Renal pelvis (tissue), 4 donors: ENCODE results near the gene NADK2. TPM values are rescaled to one million over a fixed set of nuclear protein-coding genes. Genes with fewer than 3 reads are reported as not detected.

Experiments
- DNase-seq: peaks from one replicate; pipeline ENCODE4 v3.0.0-alpha.2; 2013
- polyA plus RNA-seq, 3 donors: library from polyadenylated mRNA; unstranded; fragments of 120-200 nt; gene quantifications; one replicate each; pipeline ENCODE4 v1.2.1, GENCODE V29; 2013; ENCODE audit not compliant: insufficient read length in 3 of 3

Gene NADK2
- polyA plus RNA-seq, 3 donors: 41.4 to 59.5 (median 49.6) TPM

DNA sequence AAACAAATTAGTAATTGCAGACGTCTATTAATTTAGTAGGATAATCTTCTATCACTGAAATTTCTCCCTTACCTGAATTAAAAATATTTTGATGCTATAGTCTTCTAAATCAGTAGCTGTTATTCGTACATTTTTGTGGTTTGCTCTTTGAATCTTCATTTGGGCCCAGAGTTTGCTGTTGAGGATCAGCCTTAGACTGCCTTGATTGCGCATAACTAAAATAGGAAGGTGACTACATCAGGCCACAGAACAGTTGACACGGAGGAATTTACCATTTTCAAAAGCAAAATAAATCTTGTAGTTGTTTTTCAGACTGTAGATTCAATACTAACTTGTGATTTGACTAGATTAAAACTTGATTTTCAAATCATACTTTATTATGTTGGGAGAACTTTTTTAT lies 11.8 kb upstream of the NADK2 start:
- no peak for DNase-seq

DNA sequence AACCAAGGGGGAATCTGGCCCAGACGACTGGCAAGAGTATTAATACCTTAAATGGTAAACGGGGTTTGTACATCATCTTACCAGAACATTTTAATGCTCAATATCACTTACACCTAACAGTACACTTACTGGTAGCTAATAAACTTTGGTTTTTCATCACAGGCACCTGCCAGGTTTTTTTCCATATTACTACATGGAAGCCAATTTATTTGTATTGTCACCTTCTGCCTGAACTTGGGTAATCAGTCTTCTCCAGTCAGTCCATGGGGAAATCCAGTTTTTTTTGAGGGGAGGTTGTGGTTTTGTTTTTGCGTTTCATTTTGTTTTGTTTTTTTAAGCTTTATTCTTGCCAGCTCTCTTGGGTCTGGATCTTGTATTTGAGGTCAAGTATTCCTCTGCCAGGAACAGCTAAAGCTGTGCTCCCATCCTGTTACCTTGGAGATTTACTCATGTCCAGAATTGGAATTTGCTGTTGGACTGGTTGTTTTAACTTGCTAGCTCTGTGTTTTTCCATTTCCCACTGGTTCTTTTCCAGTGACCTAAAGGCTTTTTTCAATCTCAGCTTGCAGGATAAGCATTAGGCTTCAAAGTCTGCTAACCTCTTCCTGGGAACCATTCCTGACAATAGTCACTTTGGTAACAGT lies 11.1 kb upstream of the NADK2 start:
- no peak for DNase-seq

DNA sequence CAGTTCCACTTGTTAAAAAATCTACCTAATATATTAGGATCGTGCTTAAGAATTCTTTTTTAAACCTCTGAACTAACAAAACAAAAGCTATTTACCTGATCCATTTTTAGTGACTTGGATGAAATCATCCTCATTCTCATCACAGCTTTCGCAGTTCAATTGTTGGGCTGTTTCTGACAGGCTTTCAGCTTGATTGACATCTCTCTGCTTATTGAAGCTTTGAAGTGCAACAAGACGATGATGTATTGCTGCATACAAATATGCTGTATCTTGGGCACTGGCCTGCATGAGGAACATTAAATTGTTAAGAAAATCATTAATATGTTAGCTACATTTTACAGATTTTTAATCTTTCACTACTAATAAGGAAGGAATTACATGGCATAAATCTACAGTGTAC lies 9.5 kb upstream of the NADK2 start:
- no peak for DNase-seq

DNA sequence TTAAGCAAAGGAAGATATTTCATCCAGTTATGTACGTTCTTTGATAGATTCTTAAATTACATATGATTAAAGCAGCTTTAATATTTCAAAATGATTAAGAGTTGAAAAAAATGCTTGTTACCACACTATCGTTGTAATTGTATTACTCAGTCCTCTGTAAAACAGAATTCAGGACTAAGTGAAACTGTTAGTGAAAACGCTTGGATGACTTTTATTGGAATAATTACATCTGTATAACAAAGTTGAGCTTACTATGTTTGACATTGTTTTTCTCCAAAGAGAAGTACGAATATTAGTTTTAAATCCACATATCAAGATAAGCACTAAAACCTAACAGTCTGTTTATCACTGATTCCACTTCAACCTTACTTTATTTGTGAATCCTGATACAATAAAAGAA lies 8.7 kb upstream of the NADK2 start:
- DNase-seq: no peak

DNA sequence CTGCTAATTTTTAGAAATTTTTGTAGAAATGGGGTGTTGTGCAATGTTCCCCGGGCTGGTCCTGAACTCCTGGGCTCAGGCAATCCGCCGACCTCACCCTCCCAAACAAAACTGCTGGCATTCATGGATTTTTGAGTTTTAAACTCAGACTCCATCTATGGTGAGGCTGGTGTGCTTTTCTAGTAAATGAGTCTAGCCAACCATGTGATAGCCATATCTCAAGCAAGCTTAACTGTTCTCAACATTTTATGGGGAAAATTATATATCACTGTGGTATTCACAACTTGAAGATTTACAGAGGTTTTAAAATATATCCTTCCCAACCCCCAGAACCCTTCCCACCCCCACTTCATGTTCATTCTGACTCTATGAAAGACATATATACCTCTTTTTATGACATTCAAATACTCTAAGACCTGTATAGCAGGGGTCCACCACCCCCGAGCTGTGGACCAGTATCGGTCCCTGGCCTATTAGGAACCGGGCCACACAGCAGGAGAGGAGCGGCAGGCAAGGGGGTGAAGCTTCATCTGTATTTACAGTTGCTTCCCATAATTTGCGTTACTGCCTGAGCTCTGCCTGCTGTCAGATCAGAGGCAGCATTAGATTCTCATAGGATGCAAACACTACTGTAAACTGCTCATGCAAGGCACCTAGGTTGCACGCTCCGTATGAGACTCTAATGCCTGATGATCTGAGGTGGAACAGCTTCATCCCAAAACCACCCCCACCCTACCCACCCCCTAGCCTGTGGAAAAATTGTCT lies 4.5 kb upstream of the NADK2 start:
- no peak for DNase-seq

DNA sequence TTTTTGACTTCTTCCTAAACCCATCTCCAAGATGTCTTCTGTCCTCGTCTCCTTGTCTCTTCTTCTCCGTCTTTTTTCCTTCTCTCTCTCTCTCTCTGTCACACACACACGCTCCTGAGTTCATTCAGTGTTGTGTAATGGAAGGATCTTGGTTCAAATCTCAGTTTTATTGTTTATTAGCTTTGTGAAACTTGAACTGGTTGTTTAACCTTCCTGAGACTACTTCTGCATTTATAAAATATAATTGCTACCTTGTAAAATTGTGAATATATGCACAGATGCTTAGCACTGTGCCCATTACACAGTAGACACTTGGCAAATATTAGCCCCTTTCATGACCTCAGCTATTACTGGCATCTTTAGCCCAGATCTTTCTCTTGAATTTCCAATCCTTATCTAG lies 2.4 kb upstream of the NADK2 start:
- no peak for DNase-seq

DNA sequence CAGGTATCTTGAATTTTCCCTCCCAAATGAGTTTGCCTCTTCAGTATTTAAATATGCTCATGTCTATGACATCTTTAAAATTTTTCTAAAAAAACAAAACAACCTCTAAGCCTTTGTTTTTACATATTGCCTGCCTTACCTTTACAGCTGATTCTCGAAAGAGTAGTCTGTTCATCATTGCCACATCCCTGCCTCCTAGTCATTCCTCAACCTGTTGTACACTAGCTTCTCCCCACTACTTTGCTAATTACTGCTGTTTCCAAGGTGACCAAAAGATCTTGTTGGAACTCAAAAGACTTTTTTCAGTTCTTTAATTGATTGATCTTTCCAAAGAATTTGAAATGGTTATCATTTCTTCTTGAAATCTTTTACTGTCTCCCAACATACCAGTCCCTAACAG lies 1.9 kb upstream of the NADK2 start:
- no peak for DNase-seq

DNA sequence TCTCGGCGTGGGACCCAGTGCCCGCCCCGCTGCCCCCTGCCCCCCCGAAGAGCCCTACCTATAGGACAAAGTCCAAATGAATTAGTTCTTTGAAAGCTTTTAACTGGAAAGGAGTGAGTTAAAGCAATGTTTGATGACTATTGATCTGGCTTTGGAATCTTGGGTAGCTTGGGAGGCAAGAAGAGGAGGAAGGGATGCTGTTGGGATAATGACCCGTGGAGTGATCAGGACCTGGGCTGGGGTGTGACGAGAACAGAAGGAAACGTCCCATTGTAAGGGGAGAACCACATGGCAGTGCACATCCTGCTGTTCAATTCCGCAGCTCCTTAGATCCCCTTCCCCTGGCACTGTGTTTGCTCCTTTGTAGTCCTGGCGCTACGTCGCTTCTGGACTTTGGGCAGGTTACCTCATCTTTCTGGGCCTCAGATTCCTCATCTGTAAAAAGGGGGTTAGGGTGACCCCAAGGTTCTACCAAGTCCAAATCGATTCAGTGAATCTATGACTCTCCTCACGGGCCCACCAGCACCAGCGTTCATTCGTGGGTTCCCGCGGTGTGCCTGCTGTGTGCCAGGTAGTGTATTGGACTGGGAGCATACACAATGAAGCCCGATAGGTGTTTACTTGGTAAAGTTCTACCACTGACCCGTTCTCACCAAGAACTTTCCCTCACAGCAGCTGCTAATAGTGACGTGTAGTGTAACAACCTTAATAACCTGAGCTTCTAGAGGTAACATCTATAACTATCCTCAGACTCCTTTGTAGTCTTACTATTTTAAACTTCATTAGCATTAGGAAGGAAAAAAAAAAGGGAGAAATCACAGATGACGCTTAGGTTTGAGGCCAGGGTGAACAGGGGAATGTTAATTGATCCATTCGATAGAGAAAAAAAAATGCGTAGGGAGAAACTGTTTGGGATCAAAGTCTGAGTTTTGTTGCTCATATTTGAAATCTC lies 1.1 kb upstream of the NADK2 start:
- DNase-seq: peak; percentile 16

DNA sequence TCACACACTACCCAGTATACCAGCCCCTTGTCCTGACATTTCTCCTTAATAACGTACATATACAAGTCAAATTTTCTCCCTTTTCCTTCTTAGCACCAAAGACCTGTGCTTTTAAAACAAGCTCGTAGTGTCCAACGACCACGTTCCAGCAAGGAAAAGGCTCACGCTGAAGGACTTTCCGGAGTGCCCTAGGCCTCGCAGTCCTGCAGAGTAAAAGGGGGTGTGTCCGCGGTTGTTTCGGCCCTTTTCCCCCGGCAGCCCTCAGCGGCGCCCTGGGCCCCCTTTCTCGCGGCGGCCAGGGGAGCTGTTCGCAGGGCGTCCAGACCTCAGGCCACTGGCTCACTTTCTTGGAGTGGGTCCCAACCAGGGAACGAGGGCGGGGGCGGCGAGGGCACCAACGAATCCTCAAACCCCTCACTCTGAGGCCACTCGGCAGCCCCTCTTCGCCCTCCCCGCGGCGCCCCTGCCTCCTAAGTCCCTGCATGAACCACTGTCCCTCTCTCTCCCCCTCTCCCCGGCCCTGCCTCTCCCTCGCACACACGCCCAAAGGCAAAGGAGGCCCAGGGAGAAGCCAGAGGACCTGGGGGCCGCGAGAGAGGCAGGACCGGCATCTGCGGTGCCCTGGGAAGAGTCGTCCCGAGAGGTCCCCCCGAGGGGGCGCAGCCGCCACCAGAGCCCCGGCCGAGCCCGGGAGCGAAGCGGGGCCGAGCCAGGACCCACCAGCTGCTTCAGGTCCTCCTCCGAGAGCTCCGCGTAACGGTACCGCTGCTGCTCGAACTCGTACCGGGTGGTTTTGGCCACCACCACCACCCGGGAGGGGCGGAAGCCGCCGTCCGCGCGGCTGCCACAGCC lies 720 bp downstream of the NADK2 start:
- DNase-seq: peak; percentile 70

DNA sequence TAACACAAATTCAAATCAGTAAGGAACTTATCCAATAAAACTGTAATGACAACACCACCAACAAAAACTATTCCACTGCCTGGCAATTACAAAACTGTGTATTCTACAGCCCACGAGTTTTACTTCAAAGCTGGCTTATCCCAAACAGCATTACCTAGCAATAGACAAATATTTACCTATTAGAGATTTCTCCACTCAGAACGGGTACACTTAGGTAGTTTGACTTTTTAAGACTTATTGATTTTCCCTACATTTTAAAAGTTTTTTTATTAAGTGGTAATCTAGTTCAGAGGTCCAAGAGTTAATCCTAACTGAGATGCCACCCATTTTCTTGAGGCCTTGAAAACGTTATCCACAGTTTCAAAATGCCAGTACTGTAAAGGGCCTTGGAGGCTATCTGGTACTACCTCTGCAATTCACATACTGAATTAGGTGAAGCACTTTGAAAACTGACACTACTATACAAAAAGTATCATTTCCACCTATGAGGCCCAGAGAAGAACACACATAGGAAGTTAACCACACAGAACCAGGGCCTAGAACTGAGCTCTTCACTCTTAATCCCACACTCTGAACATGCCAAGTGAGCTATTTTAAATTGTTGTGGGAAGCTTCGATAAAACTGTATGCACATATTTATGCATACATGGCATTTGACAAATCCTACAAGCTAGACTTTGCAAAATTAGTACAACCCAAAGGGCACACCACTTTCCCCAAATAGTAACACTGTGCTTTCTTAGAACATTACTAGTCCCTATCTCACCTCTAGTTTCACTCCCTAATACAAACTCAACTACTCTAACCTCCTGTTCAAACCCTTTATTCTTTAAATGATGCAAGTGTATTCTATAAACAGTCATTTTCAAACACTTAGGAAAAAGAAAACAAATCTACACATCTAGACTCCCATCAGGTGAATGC lies 2.1 kb downstream of the NADK2 start:
- no peak for DNase-seq

DNA sequence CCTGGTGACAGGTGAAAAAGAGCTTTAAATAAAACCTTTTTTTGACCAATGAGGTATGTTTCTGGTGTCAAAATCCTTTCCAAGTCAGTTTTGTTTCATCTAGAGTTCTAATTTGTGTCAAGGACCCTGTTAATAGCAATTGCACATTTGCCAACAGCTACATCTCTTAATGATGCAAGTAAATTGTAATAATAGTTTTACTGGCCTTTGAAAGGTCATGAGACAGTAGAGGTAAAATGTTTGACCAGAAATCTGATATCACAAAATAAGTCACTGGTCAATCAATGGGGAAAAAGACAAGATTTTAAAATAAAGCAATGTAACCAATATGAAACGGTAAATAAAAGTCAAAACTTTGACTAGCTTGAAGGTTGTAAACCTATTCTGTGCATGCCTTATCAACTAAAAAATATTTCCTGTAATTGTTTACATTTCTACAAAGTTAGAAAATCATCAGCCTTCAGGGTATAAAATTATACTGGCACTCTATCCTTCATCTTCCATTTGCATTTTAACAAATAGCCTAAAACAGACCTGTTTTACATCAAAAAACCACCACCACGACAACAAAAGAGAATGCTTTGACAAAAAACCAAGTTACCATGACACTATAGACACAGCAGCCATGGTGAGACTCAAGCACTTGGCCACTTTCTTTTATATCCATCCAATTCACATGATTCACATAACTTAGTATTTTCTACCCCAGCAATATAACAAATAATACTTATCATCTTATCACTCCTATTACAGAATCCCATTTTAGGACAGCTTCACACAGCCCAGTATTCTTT lies 3.0 kb downstream of the NADK2 start:
- DNase-seq: no peak

DNA sequence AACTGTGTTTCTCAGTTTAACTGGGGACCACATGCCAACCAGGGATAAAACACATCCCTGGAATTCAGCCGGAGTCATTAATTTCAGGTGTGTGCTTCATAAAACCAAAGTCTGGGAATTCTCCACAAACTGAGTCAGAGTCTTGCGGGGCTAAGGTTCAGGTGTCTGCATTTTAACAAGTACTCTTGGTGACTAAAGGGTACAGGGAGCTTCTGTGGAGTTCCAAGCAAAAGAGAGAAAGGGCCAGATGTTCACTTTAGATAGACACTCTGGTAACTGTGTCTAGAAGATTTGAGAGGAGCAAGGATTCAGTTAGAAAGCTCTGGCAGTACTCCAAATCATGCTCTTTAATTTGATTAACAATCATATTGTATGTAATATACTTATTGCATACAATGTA lies 4.0 kb downstream of the NADK2 start:
- no peak for DNase-seq

DNA sequence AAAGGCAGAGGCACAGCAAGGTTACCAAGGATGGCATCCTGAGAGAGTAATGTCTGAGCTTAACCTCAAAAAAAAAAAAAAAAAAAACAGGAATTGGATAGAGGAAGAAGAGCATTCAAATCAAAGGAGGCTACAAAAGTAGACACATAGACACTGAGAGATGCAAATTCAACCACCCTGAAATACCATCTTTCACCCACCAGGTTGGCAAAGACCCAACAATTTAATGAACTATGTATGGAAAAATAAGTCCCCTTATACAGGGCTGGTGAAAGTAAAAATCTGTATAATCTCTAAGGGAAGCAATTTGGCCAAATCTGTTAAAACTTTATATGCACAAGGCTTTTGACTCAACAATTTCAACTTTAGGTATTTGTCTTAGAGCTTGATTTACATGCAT lies 4.9 kb downstream of the NADK2 start:
- DNase-seq: no peak

DNA sequence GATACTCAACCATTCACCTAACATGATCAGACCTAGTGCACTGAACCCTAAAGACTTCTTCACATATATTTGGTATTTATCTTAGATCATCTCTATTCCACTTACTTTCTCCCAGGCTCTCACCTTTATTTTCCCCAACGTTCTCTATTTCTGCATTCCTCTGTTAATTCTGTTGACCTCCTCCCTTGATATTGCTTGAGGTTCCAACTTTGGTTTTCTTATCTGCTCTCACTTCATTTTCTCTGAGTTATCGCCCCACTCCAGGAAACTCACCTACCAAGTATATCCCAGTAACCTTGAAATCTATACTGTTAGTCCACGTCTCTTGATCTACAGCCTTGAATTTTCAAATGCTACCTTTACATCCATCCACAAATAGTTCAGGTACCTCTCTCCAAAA lies 9.2 kb downstream of the NADK2 start:
- no peak for DNase-seq

DNA sequence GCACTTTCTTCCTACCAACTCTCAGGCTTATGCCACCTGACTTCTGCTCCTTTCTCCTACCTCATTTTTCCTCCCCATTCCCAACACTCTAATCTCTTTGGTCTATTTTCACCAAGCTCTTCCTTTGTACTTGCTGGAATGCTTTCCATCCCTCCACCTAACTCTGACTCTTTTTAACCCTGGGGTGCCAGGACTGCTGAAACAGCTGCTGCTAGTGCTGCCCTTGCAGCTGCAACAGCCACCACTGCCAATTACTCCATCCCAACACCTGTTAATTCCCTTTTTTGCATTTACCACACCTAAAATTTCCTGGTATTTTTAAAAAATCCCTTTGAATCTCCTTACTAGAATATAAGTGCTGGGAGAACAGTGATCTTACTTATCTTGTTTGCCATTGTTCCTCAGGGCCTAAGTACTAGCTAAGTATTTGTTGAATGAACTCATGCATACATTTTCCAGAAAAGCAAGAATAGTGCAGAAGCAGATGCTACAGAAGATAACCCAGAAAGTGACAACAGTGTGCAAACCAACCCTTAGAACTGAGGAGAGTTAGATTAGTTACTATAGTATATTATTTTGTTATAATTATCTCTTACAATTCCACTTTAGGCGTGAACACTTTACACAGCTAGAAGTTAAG lies 11.5 kb downstream of the NADK2 start:
- DNase-seq: no peak

DNA sequence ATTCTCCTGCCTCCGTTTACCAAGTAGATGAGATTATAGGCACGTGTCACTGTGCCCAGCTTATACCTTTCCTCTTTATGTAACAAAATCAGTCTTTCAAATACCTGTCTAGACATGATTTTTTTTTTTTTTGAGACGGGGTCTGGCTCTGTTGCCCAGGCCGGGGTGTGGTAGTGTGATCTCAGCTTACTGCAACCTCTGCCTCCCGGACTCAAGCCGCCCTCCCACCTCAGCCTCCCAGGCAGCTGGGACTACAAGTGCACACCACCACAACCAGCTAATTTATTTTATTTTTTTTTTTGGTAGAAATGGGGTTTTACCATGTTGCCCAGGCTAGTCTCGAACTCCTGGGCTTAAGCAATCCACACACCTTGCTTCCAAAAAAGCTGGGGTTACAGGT lies 13.2 kb downstream of the NADK2 start:
- DNase-seq: no peak

DNA sequence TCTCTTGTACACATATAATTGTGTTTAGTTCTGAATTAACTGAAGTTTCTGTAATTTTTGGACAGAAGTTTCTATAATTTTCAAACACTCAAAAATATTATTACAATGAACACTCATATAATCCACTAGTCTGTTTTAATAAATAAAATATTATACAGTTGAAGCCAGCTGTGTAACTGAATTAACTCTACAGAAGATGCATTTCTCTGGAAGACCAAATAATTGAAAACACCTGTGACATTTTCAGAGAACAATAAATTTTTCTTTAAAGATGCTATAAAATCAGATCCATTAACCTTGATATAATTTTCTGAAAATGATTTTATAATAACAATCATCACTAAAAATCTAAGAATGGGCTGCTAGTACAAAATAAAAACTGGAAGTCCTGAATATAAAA lies 14.7 kb downstream of the NADK2 start:
- no peak for DNase-seq

DNA sequence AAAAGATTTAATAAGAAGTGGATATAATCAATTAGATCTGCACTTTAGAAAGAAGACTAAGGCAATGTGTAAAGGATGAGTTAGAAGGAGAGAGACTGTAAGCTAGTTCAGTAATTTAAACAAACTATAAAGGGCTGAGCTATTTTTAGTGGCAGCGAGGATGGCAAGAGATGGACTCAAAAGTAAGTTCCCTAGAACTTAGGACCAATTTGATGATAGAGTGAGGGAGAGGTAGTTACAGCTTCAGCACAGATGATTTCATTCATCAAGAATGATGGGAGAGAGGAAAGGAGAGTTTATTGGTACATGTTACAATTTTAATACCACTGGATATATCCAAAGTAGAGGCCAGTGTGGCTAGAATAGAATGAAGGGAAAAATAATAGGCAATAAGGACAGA lies 19.1 kb downstream of the NADK2 start:
- DNase-seq: no peak

DNA sequence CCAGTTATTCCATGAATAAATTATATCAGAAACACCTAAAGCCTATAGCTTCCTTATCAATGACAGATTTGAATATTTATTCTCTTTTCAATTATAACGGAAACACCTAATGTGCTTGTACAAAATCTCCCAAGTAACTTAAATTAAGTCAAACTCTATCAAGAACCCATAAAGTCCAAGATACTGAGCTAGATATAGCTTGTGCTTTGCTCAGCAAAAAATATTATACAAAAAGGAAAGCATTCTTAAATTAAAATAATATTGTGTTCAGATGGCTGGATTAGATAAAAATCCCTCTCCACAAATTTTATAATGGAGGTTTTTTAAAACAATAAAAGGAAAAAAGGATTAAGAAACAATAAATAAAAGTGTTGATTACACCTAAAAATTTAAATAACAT lies 23.7 kb downstream of the NADK2 start:
- DNase-seq: no peak
